HepG2 (cell line): ENCODE measurements around the gene AMBRA1. TPM values are rescaled to one million over a fixed set of nuclear protein-coding genes. Genes with fewer than 3 reads are reported as not detected.

Source experiments
- ARID4A ChIP-seq: sonication (generic); formaldehyde crosslinking; IDR thresholded peaks from 2 replicates; pipeline ENCODE4 v1.5.0; 2020; ENCODE audit warnings: mild to moderate bottlenecking, missing genetic modification reagents, borderline replicate concordance
- BCL3 ChIP-seq: sonication (generic); formaldehyde crosslinking; IDR thresholded peaks from 2 replicates; pipeline ENCODE4 v1.5.1; 2020; ENCODE audit warnings: mild to moderate bottlenecking, missing genetic modification reagents, moderate library complexity
- ELF3 ChIP-seq: IDR thresholded peaks from 2 replicates; pipeline ENCODE4 v1.6.1; 2016; ENCODE audit warnings: missing genetic modification reagents, missing compliant biosample characterization
- KAT8 ChIP-seq: IDR thresholded peaks from 2 replicates; pipeline ENCODE4 v1.6.1; 2016; ENCODE audit warnings: missing genetic modification reagents, missing compliant biosample characterization
- POLR2G ChIP-seq: fragments of 200-400 bp; formaldehyde crosslinking; IDR thresholded peaks from 2 replicates; pipeline ENCODE4 v1.6.1; 2018; ENCODE audit warnings: mild to moderate bottlenecking, low read depth, low read length, moderate library complexity
- RXRA ChIP-seq: sonication (generic); formaldehyde crosslinking; IDR thresholded peaks from 2 replicates; pipeline ENCODE4 v1.5.1; 2020; ENCODE audit warnings: missing genetic modification reagents
- SMAD1 ChIP-seq: sonication (generic); formaldehyde crosslinking; IDR thresholded peaks from 2 replicates; pipeline ENCODE4 v1.4.0; 2020; ENCODE audit warnings: missing genetic modification reagents, low read depth, mild to moderate bottlenecking, borderline replicate concordance
- TFAP4 ChIP-seq: sonication (generic); IDR thresholded peaks from 2 replicates; pipeline ENCODE4 v1.6.1; 2016; ENCODE audit warnings: low read depth, borderline replicate concordance
- ZNF225 ChIP-seq: sonication (generic); formaldehyde crosslinking; IDR thresholded peaks from 2 replicates; pipeline ENCODE4 v1.4.0; 2020; ENCODE audit warnings: mild to moderate bottlenecking, missing genetic modification reagents
- ZNF710 ChIP-seq: sonication (generic); formaldehyde crosslinking; IDR thresholded peaks from 2 replicates; pipeline ENCODE4 v1.5.0; 2020; ENCODE audit warnings: mild to moderate bottlenecking, missing genetic modification reagents, borderline replicate concordance
- ZNF75D ChIP-seq: sonication (generic); formaldehyde crosslinking; IDR thresholded peaks from 2 replicates; pipeline ENCODE4 v1.8.1; 2023; ENCODE audit warnings: missing genetic modification reagents, mild to moderate bottlenecking, borderline replicate concordance
- ZNF777 ChIP-seq: sonication (generic); formaldehyde crosslinking; IDR thresholded peaks from 2 replicates; pipeline ENCODE4 v1.4.0; 2020; ENCODE audit warnings: missing genetic modification reagents
- ZNF780A ChIP-seq: sonication (generic); formaldehyde crosslinking; IDR thresholded peaks from 2 replicates; pipeline ENCODE4 v1.8.0; 2022; ENCODE audit warnings: mild to moderate bottlenecking, missing genetic modification reagents, moderate library complexity
- ZSCAN21 ChIP-seq: sonication (generic); formaldehyde crosslinking; IDR thresholded peaks from 2 replicates; pipeline ENCODE4 v1.8.0; 2022; ENCODE audit warnings: mild to moderate bottlenecking, missing genetic modification reagents, moderate library complexity, borderline replicate concordance
- ZSCAN29 ChIP-seq: sonication (generic); formaldehyde crosslinking; conservative IDR thresholded peaks from 2 replicates; pipeline ENCODE4 v1.4.0; 2020; ENCODE audit warnings: mild to moderate bottlenecking, missing genetic modification reagents
- polyA plus RNA-seq, 8 experiments: library from polyadenylated mRNA; depleted of rRNA in 3 of 8; stranded (reverse) in 7 of 8; unstranded in 1 of 8; fragments of >200 nt; fragmentation: Illumina TruSeq in 4 of 8; extraction: Trizol in 4 of 8; gene quantifications; 2 replicates each; pipeline versions ENCODE4 v1.2.1 to v1.2.3, GENCODE V29; 2011 to 2016; ENCODE audit warnings: low read depth in 4 of 8, missing spikeins in 1 of 8, mixed read lengths in 1 of 8; ENCODE audit not compliant: insufficient read depth in 1 of 8
- total RNA-seq, 5 experiments: library from RNA; depleted of rRNA; stranded (reverse); fragments of >200 nt; fragmentation: Illumina TruSeq; extraction: Trizol; gene quantifications; 2 replicates each; pipeline ENCODE4 v1.2.3, GENCODE V29; 2016; ENCODE audit warnings: low read depth in 1 of 5
- TF ChIP-seq, protein P1 (sequence below): sonication (generic); formaldehyde crosslinking; IDR thresholded peaks from 2 replicates; pipeline ENCODE4 v1.8.1; 2023; ENCODE audit warnings: mild to moderate bottlenecking, moderate library complexity, missing genetic modification reagents
- TF ChIP-seq, protein P2 (sequence below): sonication (generic); formaldehyde crosslinking; IDR thresholded peaks from 2 replicates; pipeline ENCODE4 v1.5.0; 2020; ENCODE audit warnings: mild to moderate bottlenecking, missing genetic modification reagents, moderate library complexity

Gene AMBRA1
- total and polyA plus RNA-seq, 2 of the 13 experiments (the other 11 are each of a cell fraction or from before 2014, with no cell fraction given): 15.7 to 26.0 TPM

DNA sequence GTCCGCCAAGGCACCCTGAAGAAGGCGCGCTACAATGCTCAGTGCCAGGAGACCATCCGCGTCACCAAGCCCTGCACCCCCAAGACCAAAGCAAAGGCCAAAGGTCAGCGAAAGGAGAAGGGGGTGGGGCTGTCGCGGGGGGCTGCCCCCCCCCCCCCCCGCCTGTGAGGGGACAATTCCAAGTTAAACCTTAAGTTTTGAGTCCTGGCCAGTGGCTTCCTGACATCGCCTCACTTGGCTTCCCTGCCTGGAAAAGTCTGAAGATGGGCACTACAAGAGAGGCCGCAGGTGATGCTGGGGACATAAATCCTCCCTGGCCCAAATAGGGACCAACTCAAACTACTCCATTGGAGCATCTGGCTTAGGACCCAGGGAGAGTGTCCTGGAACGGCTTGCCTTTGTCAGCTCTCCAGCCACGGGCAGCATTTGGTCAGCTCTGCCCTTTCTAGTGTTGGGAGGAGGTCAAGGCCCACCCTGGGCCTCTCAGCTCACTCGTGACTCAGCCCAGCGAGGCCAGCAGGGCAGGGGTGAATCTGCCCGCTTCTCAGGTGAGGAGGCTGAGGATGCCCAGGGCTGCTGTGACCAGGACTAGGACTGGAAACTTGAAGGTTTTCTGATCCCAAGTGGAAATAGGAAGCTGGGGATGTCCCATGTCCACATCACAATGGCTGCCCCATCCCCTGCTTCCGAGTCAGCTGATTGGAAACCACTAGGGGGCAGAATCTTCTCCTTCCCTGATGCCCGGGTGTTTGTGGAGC is 211.0 kb downstream of the AMBRA1 start (continued):
- TF ChIP-seq ZSCAN21 (CRISPR knock-in tag): no peak
- 0 out of 2 replicates have a peak, but pooled peaks have one; percentile 27 for TF ChIP-seq ELF3
- TF ChIP-seq ZNF780A (CRISPR knock-in tag): no peak
- TF ChIP-seq ARID4A (CRISPR knock-in tag): no peak
- no peak for TF ChIP-seq ZNF710
- TF ChIP-seq ZNF777: no peak
- no peak for TF ChIP-seq KAT8 (CRISPR knock-in tag)
- TF ChIP-seq SMAD1: no peak
- TF ChIP-seq, protein P1, sequence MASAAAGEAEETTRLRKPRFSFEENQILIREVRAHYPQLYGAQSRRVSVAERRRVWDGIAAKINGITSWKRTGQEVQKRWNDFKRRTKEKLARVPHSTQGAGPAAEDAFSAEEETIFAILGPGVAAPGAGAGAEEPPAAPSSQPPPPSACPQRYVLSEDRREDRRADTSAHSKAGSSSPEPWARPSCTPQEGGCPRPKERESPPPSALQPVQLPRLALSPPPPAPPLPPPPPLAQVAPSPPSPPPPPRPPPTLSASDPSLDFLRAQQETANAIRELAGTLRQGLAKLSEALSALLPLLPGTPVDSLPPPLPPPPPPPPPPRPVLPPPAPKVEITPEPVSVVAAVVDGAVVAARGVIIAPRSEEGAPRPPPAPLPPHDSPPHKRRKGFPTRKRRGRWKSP (CRISPR knock-in tag): no peak
- TF ChIP-seq RXRA (CRISPR knock-in tag): no peak
- no peak for TF ChIP-seq BCL3
- TF ChIP-seq ZNF75D (CRISPR knock-in tag): no peak
- TF ChIP-seq ZSCAN29 (CRISPR knock-in tag): no peak
- TF ChIP-seq, protein P2, sequence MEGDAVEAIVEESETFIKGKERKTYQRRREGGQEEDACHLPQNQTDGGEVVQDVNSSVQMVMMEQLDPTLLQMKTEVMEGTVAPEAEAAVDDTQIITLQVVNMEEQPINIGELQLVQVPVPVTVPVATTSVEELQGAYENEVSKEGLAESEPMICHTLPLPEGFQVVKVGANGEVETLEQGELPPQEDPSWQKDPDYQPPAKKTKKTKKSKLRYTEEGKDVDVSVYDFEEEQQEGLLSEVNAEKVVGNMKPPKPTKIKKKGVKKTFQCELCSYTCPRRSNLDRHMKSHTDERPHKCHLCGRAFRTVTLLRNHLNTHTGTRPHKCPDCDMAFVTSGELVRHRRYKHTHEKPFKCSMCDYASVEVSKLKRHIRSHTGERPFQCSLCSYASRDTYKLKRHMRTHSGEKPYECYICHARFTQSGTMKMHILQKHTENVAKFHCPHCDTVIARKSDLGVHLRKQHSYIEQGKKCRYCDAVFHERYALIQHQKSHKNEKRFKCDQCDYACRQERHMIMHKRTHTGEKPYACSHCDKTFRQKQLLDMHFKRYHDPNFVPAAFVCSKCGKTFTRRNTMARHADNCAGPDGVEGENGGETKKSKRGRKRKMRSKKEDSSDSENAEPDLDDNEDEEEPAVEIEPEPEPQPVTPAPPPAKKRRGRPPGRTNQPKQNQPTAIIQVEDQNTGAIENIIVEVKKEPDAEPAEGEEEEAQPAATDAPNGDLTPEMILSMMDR (CRISPR knock-in tag): peak; percentile 72
- TF ChIP-seq TFAP4: peak; percentile 94
- TF ChIP-seq ZNF225 (CRISPR knock-in tag): no peak
- no peak for TF ChIP-seq POLR2G
